AG04449 (cell line): ENCODE results near the gene UBR2.
"Not testable (repeated sequence)": the region's sequence is repeated elsewhere in the genome, so short reads cannot be mapped to it uniquely, and the experiment has no call there.

Experiments used
- CTCF ChIA-PET: fragments of 350-600 bp; formaldehyde crosslinking; extraction: SDS; loops from one replicate; lab custom pipeline; 2021; ENCODE audit warnings: antibody characterized with exemption; lab: Yijun Ruan, JAX
- POLR2A ChIA-PET: fragments of 400-600, 350-600 bp; formaldehyde crosslinking; extraction: SDS; loops from one replicate; lab custom pipeline; 2020; ENCODE audit warnings: antibody characterized with exemption, inconsistent platforms; lab: Yijun Ruan, JAX
- DNase-seq: peaks from one replicate; pipeline ENCODE4 v3.0.0-alpha.2; 2010; ENCODE audit warnings: low read depth, low spot score
- H3K4me3 ChIP-seq: 2 replicates; pipeline ENCODE4 v1.5.1; 2011; ENCODE audit warnings: low read depth, mild to moderate bottlenecking, control low read depth, low read length
- CTCF ChIP-seq: IDR thresholded peaks from one replicate; pipeline ENCODE4 v1.5.1; 2011; ENCODE audit warnings: mild to moderate bottlenecking, moderate library complexity, low read length, control low read depth, inconsistent platforms; ENCODE audit not compliant: insufficient read depth; ENCODE audit errors: missing control alignments

Gene UBR2

DNA sequence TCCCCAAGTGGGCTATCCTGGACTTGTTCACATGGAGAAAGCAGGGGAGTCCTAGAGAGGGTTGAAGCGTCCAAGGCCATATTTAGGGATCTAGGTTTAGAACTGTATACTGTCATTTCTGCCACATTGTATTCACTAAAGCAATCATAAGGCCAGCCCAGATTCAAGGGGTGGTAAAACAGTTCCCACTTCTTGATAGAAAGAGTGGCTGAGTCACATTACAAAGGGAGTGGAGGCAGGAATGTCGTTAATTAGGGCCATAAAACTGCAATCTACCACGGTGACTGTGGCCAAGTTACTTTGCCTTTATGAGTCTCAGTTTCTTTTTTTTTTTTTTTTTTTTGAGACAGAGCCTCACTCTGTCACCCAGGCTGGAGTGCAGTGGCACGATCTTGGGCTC lies 7.4 kb upstream of the UBR2 start:
- no peak overlapping the region for H3K4me3 ChIP-seq
- TF ChIP-seq CTCF, result no peak
- no peak for DNase-seq
- CTCF ChIA-PET, result interaction anchor here (2.1 to 13.6 kb wide), 2 partner anchors 10 to 24 kb away, joined by 7 to 171 read pairs; no protein-coding TSS in a partner anchor
- POLR2A ChIA-PET, result no interaction called here

- CTCF ChIA-PET, result interaction anchor here (13.6 kb wide), 1 partner anchor 13 kb away, joined by 171 read pairs; no protein-coding TSS in a partner anchor
- POLR2A ChIA-PET, result not testable (repeated sequence)
Measured at GRCh38 chr6:42559276-42559675, 4.6 kb upstream of the UBR2 start.

DNA sequence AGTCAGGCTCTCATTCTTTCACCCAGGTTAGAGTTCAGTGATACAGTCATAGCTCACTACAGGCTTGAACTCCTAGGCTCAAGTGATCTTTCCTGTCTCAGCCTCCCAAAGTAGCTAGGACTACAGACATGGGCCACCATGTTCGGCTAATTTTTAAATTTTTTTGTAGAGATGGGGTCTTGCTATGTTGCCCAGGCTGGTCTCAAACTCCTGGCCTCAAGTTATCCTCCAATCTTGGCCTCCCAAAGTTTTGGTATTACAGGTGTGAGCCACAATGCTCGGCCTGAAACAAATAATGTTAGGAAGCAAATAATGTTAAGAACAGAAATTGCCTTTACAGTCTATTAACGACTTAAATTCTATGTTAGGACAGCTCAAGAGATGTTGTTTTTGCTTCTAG lies 1.8 kb upstream of the UBR2 start:
- ChIA-PET POLR2A (interaction anchor here (1.1 kb wide), 1 partner anchor 109 kb away, joined by 3 read pairs; no protein-coding TSS in a partner anchor), CTCF (interaction anchor here (13.6 kb wide), 1 partner anchor 15 kb away, joined by 171 read pairs; no protein-coding TSS in a partner anchor)
- no peak for DNase-seq
- H3K4me3 ChIP-seq, result no peak overlapping the region
- no peak for TF ChIP-seq CTCF

More at GRCh38 chr6:42559276-42559675, 4.6 kb upstream of the UBR2 start:
- not testable (repeated sequence) for DNase-seq, H3K4me3 ChIP-seq

GRCh38 chr6:42562788-42563405 lies 932 bp upstream of the UBR2 start:
- ChIA-PET CTCF (interaction anchor here (1.3 to 13.6 kb wide), 4 partner anchors 9 to 49 kb away, joined by 4 to 171 read pairs (median 6); no protein-coding TSS in a partner anchor), POLR2A (interaction anchor here (1.1 to 1.5 kb wide), 2 partner anchors 15 to 110 kb away, joined by 3 to 4 read pairs; no protein-coding TSS in a partner anchor)
- no peak for TF ChIP-seq CTCF
- H3K4me3 ChIP-seq, result no peak overlapping the region
- no peak for DNase-seq

- TF ChIP-seq CTCF, result no peak
- H3K4me3 ChIP-seq, result peak overlapping the region; percentile 97
- POLR2A ChIA-PET, result interaction anchor here (0.5 to 1.7 kb wide), 6 partner anchors 111 to 422 kb away, joined by 3 to 4 read pairs (median 3); partner anchors contain the start of genes BICRAL, C6orf132 and RPL7L1
- no peak for DNase-seq
- CTCF ChIA-PET, result interaction anchor here (1.0 to 13.6 kb wide), 11 partner anchors 8 to 350 kb away, joined by 3 to 171 read pairs (median 5); partner anchors contain the start of gene MRPS10
Measured at GRCh38 chr6:42564506-42564825, 637 bp downstream of the UBR2 start.

- no peak for TF ChIP-seq CTCF
- POLR2A ChIA-PET, result no interaction called here
- CTCF ChIA-PET, result interaction anchor here (0.7 to 13.6 kb wide), 7 partner anchors 14 to 353 kb away, joined by 3 to 171 read pairs (median 3); partner anchors contain the start of gene RPL7L1
- DNase-seq, result no peak
- peak overlapping the region; percentile 97 for H3K4me3 ChIP-seq
Measured at GRCh38 chr6:42565823-42566613, 2.2 kb downstream of the UBR2 start.
